Measurements from ENCODE around the gene KCTD20.

Gene KCTD20

GRCh38 chr6:36505744-36506534 lies 63.1 kb downstream of the KCTD20 start:
- H3K4me3 ChIP-seq (ENCODE audit: low read length): no peak overlapping the region
- DNase-seq (ENCODE audit: low read depth): no peak
- TF ChIP-seq CTCF (conservative IDR thresholded peaks at IDR 0.05; ENCODE audit: low read length): no peak

DNA sequence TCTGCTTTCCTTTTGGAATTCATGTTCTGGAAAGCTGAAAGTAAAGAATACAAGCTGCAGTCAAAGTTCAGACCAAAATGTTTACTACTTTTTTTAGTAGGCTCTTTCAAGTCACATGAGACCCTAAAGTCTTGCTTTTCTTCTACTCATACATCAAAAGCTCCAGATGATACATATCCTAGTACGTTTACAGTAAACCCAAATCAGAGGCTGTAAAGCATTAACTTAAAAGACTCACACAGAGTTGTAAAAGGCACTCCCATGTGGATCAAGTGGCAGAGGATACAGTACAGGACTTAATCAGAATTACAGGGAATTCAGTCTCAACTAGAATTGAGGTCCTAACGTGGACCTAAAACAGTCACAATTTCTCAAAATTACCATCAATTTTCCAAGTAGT lies 63.8 kb downstream of the KCTD20 start:
- DNase-seq (ENCODE audit: low read depth): no peak
- H3K4me3 ChIP-seq (ENCODE audit: low read length): no peak overlapping the region
- TF ChIP-seq CTCF (conservative IDR thresholded peaks at IDR 0.05; ENCODE audit: low read length): no peak

DNA sequence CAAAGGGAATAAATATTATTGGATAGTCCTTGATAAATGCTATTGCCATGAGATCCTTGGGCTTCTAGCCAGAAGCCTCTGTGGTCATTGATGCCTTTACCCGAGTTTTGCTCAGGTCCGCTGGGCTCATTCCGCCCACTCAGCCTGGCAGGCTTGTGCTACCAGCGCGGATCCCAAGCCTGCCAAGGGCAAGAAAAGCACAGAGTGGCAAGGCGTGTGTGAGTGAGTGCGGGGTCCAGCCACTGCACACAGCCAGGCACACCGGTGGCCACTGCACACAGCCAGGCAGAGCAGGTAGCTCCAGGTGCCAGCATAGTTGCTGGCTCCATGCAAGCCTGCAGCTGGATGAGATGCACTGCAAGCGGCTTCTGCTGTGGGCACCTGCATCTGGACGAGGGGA lies 65.7 kb downstream of the KCTD20 start:
- TF ChIP-seq CTCF (conservative IDR thresholded peaks at IDR 0.05; ENCODE audit: low read length): no peak
- no peak overlapping the region for H3K4me3 ChIP-seq (ENCODE audit: low read length)
- no peak for DNase-seq (ENCODE audit: low read depth)

GRCh38 chr6:36510365-36510764 lies 67.6 kb downstream of the KCTD20 start:
- no peak for DNase-seq (ENCODE audit: low read depth)
- no peak overlapping the region for H3K4me3 ChIP-seq (ENCODE audit: low read length)
- TF ChIP-seq CTCF (conservative IDR thresholded peaks at IDR 0.05; ENCODE audit: low read length): no peak

GRCh38 chr6:36514554-36515456 lies 72.0 kb downstream of the KCTD20 start:
- TF ChIP-seq CTCF (conservative IDR thresholded peaks at IDR 0.05; ENCODE audit: low read length): no peak
- H3K4me3 ChIP-seq (ENCODE audit: low read length): no peak overlapping the region
- no peak for DNase-seq (ENCODE audit: low read depth)

DNA sequence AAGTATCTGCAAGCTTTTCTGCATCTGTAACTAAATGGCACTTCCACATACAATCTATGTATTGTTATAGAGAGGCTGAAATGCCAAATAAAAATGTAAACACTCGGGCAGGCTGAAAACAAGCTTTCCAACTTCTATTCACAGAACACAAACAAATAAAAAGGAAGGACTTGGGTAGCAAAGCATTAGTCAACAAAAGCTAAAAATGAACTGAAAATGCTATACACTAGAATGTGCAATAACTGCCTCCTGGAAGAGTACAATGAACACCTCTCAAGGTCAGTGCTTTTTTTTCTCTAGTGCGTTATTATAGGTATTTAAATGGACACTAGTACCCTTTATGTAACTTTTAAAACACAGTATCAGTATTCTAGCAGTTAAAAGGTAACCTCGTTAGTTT lies 73.0 kb downstream of the KCTD20 start:
- H3K4me3 ChIP-seq (ENCODE audit: low read length): no peak overlapping the region
- no peak for TF ChIP-seq CTCF (conservative IDR thresholded peaks at IDR 0.05; ENCODE audit: low read length)
- DNase-seq (ENCODE audit: low read depth): no peak

Measured in AG10803 (cell line).